ENCODE data around the gene ARHGAP15. TPM values are rescaled to one million over a fixed set of nuclear protein-coding genes. Genes with fewer than 3 reads are reported as not detected.

Gene ARHGAP15
- total RNA-seq, 2 donors from 2014 or later = 0.86 TPM; not detected in 1

DNA sequence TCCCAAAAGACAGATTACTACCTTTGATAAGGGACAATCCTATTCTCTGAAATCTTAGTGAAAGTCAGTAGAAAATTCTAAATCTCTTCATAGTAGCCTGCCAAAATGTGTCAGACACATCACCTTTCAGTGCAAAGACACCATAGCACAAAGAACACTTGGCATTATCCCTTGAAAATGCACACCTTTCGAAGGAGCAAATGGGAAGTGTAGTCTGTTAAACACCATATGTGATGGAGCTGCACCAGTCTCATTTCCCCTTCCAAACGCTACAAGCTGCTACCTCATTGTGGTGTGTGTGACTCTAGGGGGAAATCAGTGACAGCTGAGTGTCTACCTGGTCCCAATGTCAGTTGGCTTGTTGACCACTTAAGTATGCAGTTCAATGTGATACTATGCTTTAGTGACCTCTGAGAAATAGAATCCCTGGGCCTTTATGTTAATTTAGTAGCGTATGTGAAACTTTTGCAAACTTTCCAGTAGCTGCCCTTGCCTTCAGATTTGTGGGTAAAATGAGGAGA is 551.7 kb downstream of the ARHGAP15 start:
- H3K9me3 Mint-ChIP-seq = no peaks in the 10 kb centered on the region
- DNase-seq = no peak
- H3K4me1 Mint-ChIP-seq = peaks cover 24% of the 10 kb centered on the region
- no peaks in the 10 kb centered on the region for H3K27me3 Mint-ChIP-seq (ENCODE audit: insufficient read depth)
- TF ChIP-seq, protein P1, sequence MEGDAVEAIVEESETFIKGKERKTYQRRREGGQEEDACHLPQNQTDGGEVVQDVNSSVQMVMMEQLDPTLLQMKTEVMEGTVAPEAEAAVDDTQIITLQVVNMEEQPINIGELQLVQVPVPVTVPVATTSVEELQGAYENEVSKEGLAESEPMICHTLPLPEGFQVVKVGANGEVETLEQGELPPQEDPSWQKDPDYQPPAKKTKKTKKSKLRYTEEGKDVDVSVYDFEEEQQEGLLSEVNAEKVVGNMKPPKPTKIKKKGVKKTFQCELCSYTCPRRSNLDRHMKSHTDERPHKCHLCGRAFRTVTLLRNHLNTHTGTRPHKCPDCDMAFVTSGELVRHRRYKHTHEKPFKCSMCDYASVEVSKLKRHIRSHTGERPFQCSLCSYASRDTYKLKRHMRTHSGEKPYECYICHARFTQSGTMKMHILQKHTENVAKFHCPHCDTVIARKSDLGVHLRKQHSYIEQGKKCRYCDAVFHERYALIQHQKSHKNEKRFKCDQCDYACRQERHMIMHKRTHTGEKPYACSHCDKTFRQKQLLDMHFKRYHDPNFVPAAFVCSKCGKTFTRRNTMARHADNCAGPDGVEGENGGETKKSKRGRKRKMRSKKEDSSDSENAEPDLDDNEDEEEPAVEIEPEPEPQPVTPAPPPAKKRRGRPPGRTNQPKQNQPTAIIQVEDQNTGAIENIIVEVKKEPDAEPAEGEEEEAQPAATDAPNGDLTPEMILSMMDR (conservative IDR thresholded peaks at IDR 0.05) = no peak
- Histone ChIP-seq H3K4me3 (ENCODE audit: low read length) (no peak overlapping the region), H3K36me3 (ENCODE audit: control insufficient read depth, insufficient read depth, low read length) (no peaks in the 10 kb centered on the region), H3K27ac (ENCODE audit: low read depth, low read length) (no peak overlapping the region), H3K27me3 (ENCODE audit: control insufficient read depth, insufficient read depth, low read length, poor library complexity, severe bottlenecking) (no peaks in the 10 kb centered on the region), H3K9ac (ENCODE audit: extremely low read depth, low read length, poor library complexity, severe bottlenecking) (no peak overlapping the region), H3K4me1 (ENCODE audit: control insufficient read depth, insufficient read depth, low read length) (peaks cover 7% of the 10 kb centered on the region), H3K9me3 (ENCODE audit: control insufficient read depth, low read length) (no peaks in the 10 kb centered on the region)
- H3K4me3 Mint-ChIP-seq = no peak overlapping the region
- WGBS, 2 experiments (ENCODE audit: insufficient coverage in 1 of 2, insufficient read length in 1 of 2) = 86 to 100% methylated on average over 1 to 3 of the region's 3 CpGs
- no peak overlapping the region for H3K27ac Mint-ChIP-seq
- H3K36me3 Mint-ChIP-seq (ENCODE audit: low read depth) = no peaks in the 10 kb centered on the region

DNA sequence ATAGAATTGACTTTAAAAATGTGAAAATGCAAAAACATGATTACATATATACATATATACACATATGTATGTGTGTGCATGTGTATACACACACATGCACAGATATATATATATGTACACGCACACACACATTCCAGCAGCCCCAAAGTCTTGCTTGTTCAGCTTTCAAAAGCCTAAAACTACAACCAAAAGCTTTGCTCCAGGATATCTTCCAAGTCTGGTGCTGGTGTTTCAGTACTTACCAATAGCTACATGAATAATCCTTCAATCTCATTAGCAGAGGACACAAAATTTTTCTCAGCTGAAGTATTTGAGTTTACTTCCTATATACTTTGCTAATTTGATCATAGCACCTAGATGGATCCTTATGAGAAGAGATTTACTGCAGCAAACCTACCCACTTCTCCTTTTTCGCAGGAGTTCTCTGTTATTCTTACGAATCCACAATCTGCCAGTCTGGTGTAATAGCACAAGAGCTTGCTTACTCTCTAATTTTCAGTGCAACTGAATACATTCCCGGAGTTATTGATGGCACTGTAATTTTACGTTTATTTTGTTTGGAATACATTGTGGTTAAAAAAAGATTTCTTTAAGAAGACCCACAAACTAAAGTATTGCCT is 553.3 kb downstream of the ARHGAP15 start:
- H3K27me3 Mint-ChIP-seq (ENCODE audit: insufficient read depth) = no peaks in the 10 kb centered on the region
- H3K9me3 ChIP-seq (ENCODE audit: control insufficient read depth, low read length) = no peaks in the 10 kb centered on the region
- no peak overlapping the region for H3K9ac ChIP-seq (ENCODE audit: extremely low read depth, low read length, poor library complexity, severe bottlenecking)
- WGBS, 2 experiments (ENCODE audit: insufficient coverage in 1 of 2, insufficient read length in 1 of 2) = 83 to 91% methylated on average over 5 of the region's 5 CpGs
- H3K36me3 Mint-ChIP-seq (ENCODE audit: low read depth) = no peaks in the 10 kb centered on the region
- H3K4me3 Mint-ChIP-seq = no peak overlapping the region
- H3K27ac Mint-ChIP-seq = peak overlapping the region; percentile 20
- DNase-seq = no peak
- no peak overlapping the region for H3K4me3 ChIP-seq (ENCODE audit: low read length)
- no peak overlapping the region for H3K27ac ChIP-seq (ENCODE audit: low read depth, low read length)
- no peaks in the 10 kb centered on the region for H3K9me3 Mint-ChIP-seq
- H3K4me1 Mint-ChIP-seq = peaks cover 26% of the 10 kb centered on the region
- no peaks in the 10 kb centered on the region for H3K27me3 ChIP-seq (ENCODE audit: control insufficient read depth, insufficient read depth, low read length, poor library complexity, severe bottlenecking)
- no peaks in the 10 kb centered on the region for H3K36me3 ChIP-seq (ENCODE audit: control insufficient read depth, insufficient read depth, low read length)
- peaks cover 7% of the 10 kb centered on the region for H3K4me1 ChIP-seq (ENCODE audit: control insufficient read depth, insufficient read depth, low read length)
- TF ChIP-seq, protein P1 (conservative IDR thresholded peaks at IDR 0.05) = no peak

DNA sequence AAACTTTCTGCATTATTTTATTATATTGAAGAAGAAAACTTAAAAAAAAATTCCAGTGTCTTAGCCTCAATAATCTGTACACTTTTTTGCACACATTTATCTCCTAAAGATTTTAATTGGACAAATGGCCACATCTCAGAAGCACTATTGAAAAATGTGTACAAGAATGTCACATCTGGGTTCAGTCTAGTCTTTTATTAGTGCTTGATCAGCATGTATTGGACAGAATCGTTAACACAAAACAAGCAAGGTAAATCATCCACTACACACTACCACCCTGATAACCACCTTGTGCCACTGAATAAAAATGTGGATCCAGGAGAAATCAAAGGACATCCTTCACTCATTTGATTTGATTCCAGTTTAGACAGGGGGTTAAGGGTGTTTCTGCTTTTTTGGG is 554.8 kb downstream of the ARHGAP15 start:
- H3K4me1 ChIP-seq (ENCODE audit: control insufficient read depth, insufficient read depth, low read length) = peaks cover 7% of the 10 kb centered on the region
- Mint-ChIP-seq H3K36me3 (ENCODE audit: low read depth) (no peaks in the 10 kb centered on the region), H3K4me3 (no peak overlapping the region), H3K27me3 (ENCODE audit: insufficient read depth) (no peaks in the 10 kb centered on the region), H3K4me1 (peaks cover 32% of the 10 kb centered on the region), H3K27ac (no peak overlapping the region), H3K9me3 (no peaks in the 10 kb centered on the region)
- DNase-seq = no peak
- H3K9me3 ChIP-seq (ENCODE audit: control insufficient read depth, low read length) = no peaks in the 10 kb centered on the region
- H3K27me3 ChIP-seq (ENCODE audit: control insufficient read depth, insufficient read depth, low read length, poor library complexity, severe bottlenecking) = no peaks in the 10 kb centered on the region
- no peaks in the 10 kb centered on the region for H3K36me3 ChIP-seq (ENCODE audit: control insufficient read depth, insufficient read depth, low read length)
- no peak overlapping the region for H3K9ac ChIP-seq (ENCODE audit: extremely low read depth, low read length, poor library complexity, severe bottlenecking)
- no peak overlapping the region for H3K27ac ChIP-seq (ENCODE audit: low read depth, low read length)
- WGBS, 2 experiments (ENCODE audit: insufficient coverage in 1 of 2, insufficient read length in 1 of 2) = 100% methylated on average over 1 of the region's 1 CpG; no CpG with 5 or more reads in 1 of the 2 experiments
- no peak overlapping the region for H3K4me3 ChIP-seq (ENCODE audit: low read length)
- TF ChIP-seq, protein P1 (conservative IDR thresholded peaks at IDR 0.05) = no peak
